IPS-20b (cell line): ENCODE measurements around the gene TOR4A.
A peak's percentile ranks its signal among the peaks of the same experiment; 100 is the strongest.

Source experiments
- H3K27ac ChIP-seq: one replicate; pipeline ENCODE4 v1.5.1; 2013; ENCODE audit warnings: low read length
- H3K27me3 ChIP-seq: 2 replicates; pipeline ENCODE4 v1.6.1; 2013; ENCODE audit warnings: mild to moderate bottlenecking, low read length, inconsistent platforms; ENCODE audit not compliant: insufficient read depth
- H3K36me3 ChIP-seq: 2 replicates; pipeline ENCODE4 v1.6.1; 2013; ENCODE audit warnings: low read depth, mild to moderate bottlenecking, inconsistent platforms, low read length, moderate library complexity; ENCODE audit not compliant: insufficient read depth
- H3K4me1 ChIP-seq: 2 replicates; pipeline ENCODE4 v1.6.1; 2013; ENCODE audit warnings: mild to moderate bottlenecking, control low read depth, inconsistent platforms, low read length, moderate library complexity; ENCODE audit not compliant: insufficient read depth
- H3K4me3 ChIP-seq: 2 replicates; pipeline ENCODE4 v1.5.1; 2013; ENCODE audit warnings: mild to moderate bottlenecking, low read length, inconsistent platforms
- H3K9ac ChIP-seq: 2 replicates; pipeline ENCODE4 v1.6.1; 2013; ENCODE audit warnings: low read depth, mild to moderate bottlenecking, inconsistent platforms, low read length, moderate library complexity
- H3K9me3 ChIP-seq: 2 replicates; pipeline ENCODE4 v1.6.1; 2013; ENCODE audit warnings: mild to moderate bottlenecking, low read depth, low read length, inconsistent platforms; ENCODE audit not compliant: insufficient read depth

TOR4A gene

GRCh38 chr9:137311171-137311985 is 33.9 kb downstream of the TOR4A start:
- H3K9me3 ChIP-seq: no peaks in the 10 kb centered on the region
- no peak overlapping the region for H3K4me3 ChIP-seq
- no peak overlapping the region for H3K9ac ChIP-seq
- H3K27ac ChIP-seq: no peak overlapping the region
- H3K36me3 ChIP-seq: no peaks in the 10 kb centered on the region
- H3K4me1 ChIP-seq: no peaks in the 10 kb centered on the region
- H3K27me3 ChIP-seq: no peaks in the 10 kb centered on the region; the same call in 1 of the 2 replicates

- no peaks in the 10 kb centered on the region; the same call in 1 of the 2 replicates for H3K27me3 ChIP-seq
- H3K36me3 ChIP-seq: no peaks in the 10 kb centered on the region
- no peak overlapping the region for H3K9ac ChIP-seq
- H3K27ac ChIP-seq: no peak overlapping the region
- H3K4me1 ChIP-seq: no peaks in the 10 kb centered on the region
- H3K4me3 ChIP-seq: no peak overlapping the region
- no peaks in the 10 kb centered on the region for H3K9me3 ChIP-seq
Observed at GRCh38 chr9:137311986-137312851, 34.7 kb downstream of the TOR4A start.

GRCh38 chr9:137312852-137313325 is 35.4 kb downstream of the TOR4A start:
- Histone ChIP-seq H3K4me1 (no peaks in the 10 kb centered on the region), H3K4me3 (no peak overlapping the region), H3K27me3 (no peaks in the 10 kb centered on the region; the same call in 1 of the 2 replicates), H3K9ac (no peak overlapping the region), H3K9me3 (no peaks in the 10 kb centered on the region), H3K36me3 (no peaks in the 10 kb centered on the region), H3K27ac (no peak overlapping the region)

DNA sequence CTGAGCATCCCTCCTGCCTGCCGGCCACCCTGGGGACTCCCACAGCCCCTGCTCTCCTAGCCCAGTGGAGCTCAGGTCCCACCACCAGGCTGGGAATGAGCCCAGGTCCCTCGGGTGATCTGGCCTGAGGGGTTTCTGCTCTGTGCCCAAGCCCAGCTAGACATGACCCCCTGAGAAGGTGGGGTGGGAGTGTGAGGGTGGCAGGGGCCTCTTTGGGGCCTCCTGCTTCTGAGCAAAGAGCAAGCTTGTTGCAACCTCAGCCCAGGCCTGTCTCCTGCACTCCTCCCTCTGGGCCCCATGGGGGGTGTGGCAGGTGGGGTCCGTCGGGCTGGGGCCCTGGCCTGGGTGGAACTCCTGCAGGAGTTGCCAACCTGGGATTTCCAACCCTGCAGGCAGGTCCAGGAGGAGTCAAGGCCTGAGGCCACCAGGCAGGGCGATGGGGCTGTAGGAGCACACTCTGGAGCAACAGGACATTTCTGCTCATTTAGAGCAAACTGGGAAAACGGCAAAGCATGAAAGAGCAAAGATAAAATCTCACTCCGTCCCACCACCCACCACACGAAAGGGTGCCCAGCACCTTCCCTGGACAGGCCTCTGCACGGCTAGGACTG is 35.9 kb downstream of the TOR4A start:
- Histone ChIP-seq H3K4me1 (no peaks in the 10 kb centered on the region), H3K4me3 (no peak overlapping the region), H3K27me3 (no peaks in the 10 kb centered on the region; the same call in 1 of the 2 replicates), H3K9ac (no peak overlapping the region), H3K27ac (no peak overlapping the region), H3K9me3 (no peaks in the 10 kb centered on the region), H3K36me3 (no peaks in the 10 kb centered on the region)

DNA sequence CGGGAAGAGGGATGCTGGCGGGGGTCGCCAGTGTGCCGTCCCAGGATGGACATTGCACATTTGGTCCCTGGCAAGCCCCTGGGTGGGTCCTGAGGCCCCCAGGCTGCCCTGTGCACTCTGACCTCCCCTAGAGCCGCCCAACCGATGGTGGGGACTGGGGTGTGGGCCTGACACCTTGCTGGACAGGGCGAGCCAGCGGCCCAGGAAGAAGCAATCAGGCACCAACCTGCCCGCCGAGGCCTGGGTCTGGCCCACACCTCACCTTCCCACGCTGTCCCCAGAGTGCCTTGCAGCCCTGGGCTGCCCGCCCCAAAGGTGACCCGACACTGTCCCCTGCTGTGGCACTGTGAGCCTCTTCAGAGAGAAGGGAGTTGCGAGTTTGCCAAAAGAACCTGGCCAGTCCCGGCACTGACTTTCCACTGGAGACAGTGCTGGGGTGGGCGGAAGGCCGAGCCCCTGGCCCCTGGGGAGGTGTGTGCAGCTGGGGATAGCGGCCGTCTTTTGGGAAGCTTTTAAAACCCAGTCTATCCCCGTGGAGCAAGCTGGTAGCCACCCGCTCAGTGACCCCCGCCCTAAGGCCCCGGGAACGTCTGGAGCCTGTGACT is 36.5 kb downstream of the TOR4A start:
- H3K4me3 ChIP-seq: no peak overlapping the region
- no peaks in the 10 kb centered on the region; the same call in 1 of the 2 replicates for H3K27me3 ChIP-seq
- no peaks in the 10 kb centered on the region for H3K9me3 ChIP-seq
- H3K4me1 ChIP-seq: no peaks in the 10 kb centered on the region
- H3K36me3 ChIP-seq: no peaks in the 10 kb centered on the region
- no peak overlapping the region for H3K9ac ChIP-seq
- H3K27ac ChIP-seq: no peak overlapping the region

DNA sequence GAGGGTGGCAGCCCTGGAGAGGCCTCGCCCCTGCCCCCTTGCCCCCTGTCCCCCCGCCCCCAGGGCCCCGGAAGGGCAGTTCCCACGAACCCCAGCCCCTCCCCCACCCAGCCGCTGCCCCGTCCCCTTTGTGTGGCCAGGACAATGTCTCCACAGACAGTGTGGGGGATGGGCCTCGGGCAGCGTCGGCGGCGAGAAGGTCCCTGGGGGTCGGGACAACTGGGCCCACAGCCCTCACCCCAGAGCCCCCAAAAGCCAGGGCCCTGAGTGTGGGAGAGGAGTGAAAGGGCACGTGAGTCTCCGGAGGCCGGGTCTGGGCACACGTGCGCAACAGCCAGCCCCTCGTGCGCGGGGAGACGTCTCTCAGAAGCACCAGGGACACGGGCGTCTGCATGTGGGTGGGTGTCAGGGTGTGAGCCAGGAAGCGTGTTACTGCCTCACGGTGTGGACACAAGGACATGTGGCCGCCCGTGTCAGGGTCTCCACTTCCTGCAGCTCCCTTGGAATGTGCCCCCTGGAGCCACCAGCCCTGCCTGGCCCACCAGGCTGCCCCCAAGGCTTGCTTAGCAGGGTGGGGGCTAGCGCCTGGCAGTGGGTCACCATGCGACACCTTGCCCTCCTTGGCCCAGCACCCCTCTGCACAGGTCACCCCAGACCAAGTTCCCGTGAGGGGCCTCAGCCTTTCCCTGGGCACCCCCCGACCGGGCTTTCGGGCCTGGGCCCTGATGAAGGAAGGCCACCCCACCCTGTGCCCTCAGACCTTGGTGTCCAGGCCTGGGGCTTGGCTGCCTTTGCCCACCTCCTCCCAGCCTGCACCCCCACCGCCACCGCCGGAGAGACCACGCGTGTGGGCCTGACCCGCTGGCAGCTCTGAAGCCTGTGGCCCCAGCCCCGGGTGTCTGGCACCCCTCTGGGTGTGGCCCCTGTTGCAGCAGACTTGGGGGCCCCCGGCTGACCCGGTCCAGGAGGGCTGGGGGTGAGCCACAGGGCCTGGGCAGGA is 37.3 kb downstream of the TOR4A start:
- Histone ChIP-seq H3K27ac (no peak overlapping the region), H3K27me3 (no peaks in the 10 kb centered on the region; the same call in 1 of the 2 replicates), H3K36me3 (no peaks in the 10 kb centered on the region), H3K9ac (no peak overlapping the region), H3K4me3 (no peak overlapping the region), H3K4me1 (no peaks in the 10 kb centered on the region), H3K9me3 (no peaks in the 10 kb centered on the region)

GRCh38 chr9:137315581-137316011 is 38.1 kb downstream of the TOR4A start:
- no peaks in the 10 kb centered on the region for H3K9me3 ChIP-seq
- no peaks in the 10 kb centered on the region for H3K36me3 ChIP-seq
- no peak overlapping the region for H3K27ac ChIP-seq
- H3K4me1 ChIP-seq: no peaks in the 10 kb centered on the region
- H3K9ac ChIP-seq: no peak overlapping the region
- no peaks in the 10 kb centered on the region; the same call in 1 of the 2 replicates for H3K27me3 ChIP-seq
- peak overlapping the region; percentile 22; the same call in 1 of the 2 replicates for H3K4me3 ChIP-seq

DNA sequence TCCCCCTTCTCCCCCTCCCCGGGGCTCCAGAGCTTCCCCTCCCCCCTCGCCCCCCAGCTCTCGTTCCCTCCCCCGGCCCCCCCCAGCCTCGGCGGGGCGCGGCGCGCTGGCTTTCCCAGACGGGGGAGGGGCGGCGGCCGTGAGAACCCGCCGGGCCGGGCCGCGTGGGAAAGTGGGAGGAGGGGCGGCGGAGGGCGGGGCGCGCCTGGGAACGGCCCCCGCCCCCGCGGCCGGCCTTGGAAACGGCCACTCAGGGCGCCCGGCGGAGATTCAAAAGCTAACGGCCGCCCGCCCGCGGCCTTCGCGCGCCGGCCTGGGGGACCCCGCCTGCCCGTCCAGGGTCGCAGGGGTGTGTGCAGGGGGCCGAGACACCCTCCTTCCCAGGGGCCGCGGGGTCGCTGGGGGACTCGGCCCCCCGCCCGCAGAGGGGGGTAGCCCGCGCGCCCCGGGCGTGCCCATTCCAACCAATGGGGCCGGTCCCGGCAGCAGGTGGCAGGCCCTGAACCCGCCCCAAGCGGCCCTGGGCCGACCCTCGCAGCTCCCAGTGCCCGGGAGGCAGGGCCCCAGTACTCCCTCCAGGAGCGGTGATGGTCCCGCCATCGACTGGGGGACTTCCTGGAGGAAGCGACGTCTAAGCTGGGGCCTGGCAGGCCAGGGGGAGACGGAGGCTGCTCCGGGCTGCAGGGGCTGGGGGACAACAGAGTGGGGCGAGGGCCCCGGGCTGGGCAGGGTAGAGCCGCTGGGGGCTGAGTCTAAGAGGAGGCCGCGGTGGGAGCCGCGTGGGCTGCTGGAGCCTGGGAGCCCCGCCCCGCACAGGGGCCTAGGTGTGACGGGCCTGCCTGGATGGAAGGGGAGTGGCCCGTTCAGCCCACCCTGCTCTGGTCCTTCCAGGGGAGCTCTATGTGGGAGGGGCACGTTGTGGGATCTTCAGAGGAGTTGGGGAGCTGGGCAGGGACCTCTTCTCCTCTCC is 38.8 kb downstream of the TOR4A start:
- Histone ChIP-seq H3K4me1 (no peaks in the 10 kb centered on the region; the same call in 1 of the 2 replicates), H3K36me3 (no peaks in the 10 kb centered on the region), H3K27ac (no peak overlapping the region), H3K9me3 (no peaks in the 10 kb centered on the region), H3K27me3 (no peaks in the 10 kb centered on the region; the same call in 1 of the 2 replicates), H3K4me3 (peak overlapping the region; percentile 35; the same call in 1 of the 2 replicates), H3K9ac (peak overlapping the region; percentile 41; the same call in 1 of the 2 replicates)

GRCh38 chr9:137317021-137317717 is 39.6 kb downstream of the TOR4A start:
- Histone ChIP-seq H3K9me3 (no peaks in the 10 kb centered on the region), H3K4me3 (no peak overlapping the region), H3K27ac (no peak overlapping the region), H3K27me3 (no peaks in the 10 kb centered on the region; the same call in 1 of the 2 replicates), H3K9ac (no peak overlapping the region), H3K36me3 (no peaks in the 10 kb centered on the region), H3K4me1 (no peaks in the 10 kb centered on the region; the same call in 1 of the 2 replicates)
